Umbilical cord (tissue), 2 donors: ENCODE data around the gene DUSP22. TPM values are rescaled to one million over a fixed set of nuclear protein-coding genes. Genes with fewer than 3 reads are reported as not detected.

ENCODE experiments used
- DNase-seq: peaks from one replicate; pipeline ENCODE4 v3.0.0-alpha.2; 2015; ENCODE audit warnings: low spot score
- total RNA-seq: library from RNA; depleted of rRNA; stranded (reverse); fragments of >200 nt; gene quantifications from one replicate; pipeline ENCODE4 v1.2.3, GENCODE V29; 2014; ENCODE audit warnings: low replicate concordance; ENCODE audit not compliant: insufficient read depth

Gene DUSP22
- total RNA-seq, 1 donor from 2014 or later: 21.2 TPM

DNA sequence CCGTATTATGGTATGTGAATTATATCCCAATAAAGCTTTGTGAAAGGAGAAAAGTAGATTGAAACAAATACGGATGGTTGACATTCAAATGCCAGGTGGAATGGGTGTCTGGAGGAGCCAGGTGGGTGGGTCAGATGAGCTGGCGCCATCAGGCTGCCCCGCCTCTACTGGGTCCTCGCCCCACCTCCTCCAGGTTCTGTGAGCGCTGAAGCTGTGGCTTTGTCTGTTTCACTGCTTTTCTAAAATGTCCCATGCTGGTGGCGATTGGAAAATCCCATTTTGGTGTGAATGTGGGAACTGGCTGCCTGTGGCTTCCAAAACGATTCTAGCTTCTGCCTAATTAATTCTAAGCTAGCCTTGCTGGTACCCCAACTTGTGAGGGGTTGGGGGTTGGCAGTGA lies 16.5 kb downstream of the DUSP22 start:
- DNase-seq: no peak

DNA sequence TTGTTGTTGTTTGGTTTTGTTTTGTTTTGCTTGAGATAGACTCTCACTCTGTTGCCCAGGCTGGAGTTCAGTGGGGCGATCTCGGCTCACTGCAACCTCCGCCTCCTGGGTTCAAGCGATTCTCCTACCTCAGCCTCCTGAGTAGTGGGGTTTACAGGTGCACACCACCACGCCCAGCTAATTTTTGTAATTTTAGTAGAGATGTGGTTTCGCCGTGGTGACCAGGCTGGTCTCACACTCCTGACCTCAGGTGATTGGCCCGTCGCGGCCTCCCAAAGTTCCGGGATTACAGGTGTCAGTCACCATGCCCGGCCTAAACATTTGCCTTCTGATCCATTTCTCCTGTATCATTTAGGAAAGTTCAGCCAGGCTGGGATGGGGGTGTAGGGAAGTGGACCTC lies 17.7 kb downstream of the DUSP22 start:
- no peak for DNase-seq

DNA sequence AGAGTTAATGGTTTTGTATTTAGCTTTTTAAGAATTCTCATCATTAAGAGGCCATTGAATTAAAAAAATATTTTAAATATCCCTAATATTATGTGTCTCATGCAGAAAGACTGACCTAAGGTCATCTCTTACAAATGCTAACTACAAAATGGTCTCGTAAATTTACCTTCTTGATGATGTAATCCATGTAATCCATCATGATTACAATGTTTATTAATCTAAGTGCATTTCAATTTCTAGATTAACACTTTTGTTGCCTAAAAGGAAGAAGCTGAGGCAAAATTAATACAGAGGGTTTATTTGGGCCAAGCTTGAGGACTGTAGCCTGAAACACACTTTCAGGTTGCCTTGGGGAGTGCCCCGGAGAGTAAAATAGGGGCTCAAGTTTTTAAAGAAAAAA lies 18.4 kb downstream of the DUSP22 start:
- no peak for DNase-seq

DNA sequence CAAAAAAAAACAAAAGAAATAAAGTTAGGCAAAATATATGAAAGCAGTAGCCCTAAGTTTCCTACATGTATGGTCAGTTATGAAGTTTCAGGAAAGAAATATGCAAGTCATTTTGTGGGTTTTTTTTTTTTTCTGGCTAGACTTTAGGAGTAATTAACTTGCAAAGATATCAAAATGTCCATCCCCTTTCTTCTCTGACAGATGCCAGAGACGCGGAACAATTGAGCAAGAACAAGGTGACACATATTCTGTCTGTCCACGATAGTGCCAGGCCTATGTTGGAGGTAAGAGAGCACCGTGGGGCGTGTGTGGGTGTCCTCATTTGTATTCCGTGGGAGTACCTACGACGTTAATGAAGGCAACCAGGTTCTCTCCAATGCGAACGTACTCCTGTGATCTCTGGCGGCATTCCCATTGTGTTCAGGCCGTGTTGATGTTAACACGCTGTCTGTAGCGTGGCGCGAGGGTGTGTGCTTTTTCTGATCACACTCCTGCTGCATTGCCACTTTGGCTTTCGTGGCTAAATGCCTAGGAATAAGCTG lies 19.5 kb downstream of the DUSP22 start:
- DNase-seq: no peak

DNA sequence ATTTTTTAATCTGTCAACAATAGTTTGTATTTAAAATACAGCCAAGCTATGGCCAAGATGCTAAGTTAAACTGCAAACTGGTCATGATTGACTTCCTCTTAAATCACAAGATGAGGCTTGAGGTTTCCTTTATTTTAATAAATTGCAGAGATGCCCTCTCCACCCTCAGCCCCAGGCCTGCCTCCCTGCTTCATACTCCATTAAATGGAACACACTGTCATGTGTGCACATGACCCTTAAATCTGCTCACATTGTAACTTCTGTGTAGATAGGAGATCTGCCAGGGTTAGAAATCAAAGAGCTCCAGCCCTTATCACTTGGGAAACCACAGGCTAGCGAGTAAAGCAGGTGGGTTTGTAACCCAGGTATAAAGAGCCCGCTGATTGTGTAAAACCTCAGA lies 20.8 kb downstream of the DUSP22 start:
- no peak for DNase-seq

DNA sequence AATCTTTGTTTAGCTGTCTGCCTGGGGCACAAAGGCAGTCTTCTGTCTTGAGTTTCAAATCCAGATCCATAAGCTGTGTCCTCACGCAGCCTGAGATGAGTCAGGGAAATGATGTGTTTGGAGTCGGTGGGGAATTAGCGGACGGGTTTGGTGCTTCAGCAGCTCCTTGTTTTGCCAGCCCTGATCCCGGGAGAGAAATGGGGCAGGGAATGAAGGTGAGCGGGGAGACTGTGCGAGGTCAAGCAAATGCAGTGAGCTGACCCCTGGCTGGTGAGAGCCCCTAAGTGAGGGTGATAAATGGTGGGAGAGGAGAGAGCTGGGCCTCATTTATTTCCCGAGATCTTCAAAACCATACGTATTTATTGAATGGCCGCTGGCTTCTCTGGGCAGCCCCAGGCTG lies 21.6 kb downstream of the DUSP22 start:
- DNase-seq: no peak

DNA sequence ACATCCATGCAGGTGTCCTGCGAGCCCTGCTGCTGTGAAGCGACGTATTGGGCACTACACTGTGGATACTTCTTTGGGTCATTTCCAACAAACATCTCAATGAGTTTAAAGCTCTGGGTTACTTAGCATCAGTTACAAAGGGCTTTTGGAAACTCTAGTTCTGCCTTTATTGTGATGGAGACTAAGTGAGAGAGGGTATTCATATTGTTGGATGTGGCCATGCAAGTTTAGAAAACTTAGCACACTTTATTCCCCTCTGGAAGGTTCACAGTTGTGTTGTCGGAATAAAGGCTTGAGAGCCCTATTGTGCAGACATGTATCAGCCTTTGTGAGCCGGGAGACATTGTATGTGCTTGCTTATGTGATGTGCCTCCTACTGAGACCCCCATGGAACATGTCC lies 22.1 kb downstream of the DUSP22 start:
- no peak for DNase-seq

DNA sequence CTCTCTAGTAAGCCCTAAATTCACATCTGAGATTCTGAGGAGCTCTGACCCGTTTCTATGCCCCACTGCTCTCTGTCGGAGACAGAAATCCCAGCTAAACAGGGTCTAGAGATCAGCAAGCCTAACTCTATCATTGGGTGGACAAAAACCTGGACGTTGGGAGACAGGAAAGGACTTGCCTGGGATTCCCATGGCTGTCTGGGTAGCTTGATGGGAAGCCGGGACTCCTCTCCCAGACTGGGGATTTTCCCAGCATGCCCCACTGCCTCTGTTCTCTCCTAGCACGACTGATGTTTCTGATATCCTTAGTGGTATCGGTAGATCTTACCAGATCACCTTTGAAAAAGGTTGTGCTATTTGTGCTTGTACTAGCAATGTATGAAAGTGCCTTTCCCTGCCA lies 22.9 kb downstream of the DUSP22 start:
- no peak for DNase-seq

DNA sequence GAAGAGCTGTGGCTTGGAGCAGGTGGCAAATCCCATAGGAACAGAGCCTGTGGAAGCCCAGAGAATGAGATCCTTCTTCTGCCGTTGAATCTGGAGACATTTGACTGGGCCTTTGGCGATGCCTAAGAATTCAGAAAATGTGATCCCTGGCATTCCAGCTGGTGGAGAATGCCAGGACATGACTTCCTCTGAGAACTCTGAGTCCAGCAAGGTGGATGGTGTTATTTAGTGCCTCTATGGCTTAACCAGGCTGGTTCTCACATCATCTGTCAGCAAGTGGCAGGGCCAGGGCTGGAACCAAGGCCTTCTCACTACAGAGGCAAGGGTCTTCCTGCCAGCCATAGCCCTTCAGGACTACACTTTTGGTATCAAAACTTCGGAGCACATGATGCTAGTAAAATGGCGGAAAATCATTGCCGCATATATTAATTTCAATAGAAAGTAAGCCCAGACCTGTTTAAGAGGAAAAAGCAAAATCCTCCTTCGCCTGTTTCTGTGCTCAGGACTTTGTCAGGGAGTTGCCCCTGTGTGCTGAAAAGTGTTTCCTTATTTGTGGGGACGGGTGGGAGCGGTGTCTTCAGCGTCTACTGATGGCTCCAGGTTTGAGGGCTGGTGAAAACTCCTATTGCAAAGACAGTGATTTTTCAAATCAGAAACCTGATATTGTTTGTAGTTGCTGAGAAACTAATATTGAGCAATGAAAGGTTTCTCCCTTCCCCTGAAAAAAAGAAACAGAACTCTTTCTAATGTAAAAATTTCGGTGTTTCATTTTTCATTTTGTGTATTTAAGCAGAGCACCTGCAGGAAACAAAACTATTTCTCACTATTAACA lies 23.9 kb downstream of the DUSP22 start:
- DNase-seq: no peak

DNA sequence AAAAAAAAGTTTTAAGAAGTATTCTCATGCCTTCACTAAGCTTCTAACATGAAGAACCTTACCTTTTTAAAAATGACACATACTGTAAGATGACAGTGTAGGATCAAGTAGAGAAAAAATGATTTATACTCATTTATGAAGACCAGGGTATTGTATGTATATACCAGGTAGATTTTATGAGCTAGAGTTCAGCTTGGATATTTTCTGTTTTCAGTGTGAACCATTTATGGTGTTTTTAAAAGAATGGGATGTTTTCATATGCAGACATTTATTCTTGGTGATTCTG lies 24.4 kb downstream of the DUSP22 start:
- no peak for DNase-seq

DNA sequence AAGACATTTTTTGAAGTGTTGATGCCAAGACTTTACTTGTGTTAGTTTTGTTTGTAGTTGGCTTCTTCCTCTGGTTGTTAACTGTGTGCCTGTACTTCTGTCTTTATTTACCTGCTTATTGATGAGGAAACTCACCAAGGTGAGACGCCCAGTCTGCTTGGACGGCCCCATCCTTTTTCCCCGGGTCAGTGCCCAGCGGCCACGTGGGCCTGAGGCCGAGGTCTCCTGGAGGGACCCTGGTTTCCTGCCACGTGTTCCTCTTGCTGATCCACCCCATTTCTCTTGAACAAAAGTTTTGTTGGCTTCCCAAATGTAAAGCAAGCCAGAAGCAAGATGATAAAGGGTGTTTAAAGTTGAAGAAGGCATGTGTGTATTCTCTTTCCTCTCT lies 24.8 kb downstream of the DUSP22 start:
- DNase-seq: no peak

DNA sequence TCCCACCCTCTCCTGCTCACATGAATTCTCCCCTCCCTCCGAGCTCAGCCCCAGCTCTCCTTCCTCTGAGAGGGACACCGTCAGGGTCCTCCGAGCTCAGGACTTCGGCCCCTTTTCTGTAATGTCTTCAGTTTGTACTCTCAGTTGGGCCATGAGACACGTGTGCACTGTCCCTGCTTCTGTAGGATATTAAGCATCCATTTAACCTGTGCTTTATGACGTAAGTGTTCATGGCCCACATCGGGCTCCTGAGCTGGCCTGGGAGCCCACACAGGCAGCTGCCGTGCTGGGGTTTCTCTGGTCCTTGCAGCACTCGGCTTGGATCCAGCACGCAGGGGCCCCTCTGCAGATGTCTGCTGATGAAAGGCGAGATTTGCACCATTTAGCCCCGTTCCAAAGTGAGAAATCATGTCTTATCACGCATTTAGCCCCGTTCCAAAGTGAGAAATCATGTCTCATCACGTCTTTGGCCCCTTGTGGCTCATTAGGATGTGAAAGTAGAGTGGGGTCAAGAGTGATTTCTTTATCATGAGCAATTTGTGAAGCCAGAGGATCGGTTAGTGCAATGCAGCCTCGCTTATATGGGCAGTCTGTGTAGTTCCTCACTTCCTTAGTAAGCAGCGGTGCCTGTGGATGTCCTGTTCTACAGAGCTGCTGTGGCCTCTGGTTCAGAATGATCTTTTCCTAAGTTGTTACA lies 25.3 kb downstream of the DUSP22 start:
- DNase-seq: no peak

DNA sequence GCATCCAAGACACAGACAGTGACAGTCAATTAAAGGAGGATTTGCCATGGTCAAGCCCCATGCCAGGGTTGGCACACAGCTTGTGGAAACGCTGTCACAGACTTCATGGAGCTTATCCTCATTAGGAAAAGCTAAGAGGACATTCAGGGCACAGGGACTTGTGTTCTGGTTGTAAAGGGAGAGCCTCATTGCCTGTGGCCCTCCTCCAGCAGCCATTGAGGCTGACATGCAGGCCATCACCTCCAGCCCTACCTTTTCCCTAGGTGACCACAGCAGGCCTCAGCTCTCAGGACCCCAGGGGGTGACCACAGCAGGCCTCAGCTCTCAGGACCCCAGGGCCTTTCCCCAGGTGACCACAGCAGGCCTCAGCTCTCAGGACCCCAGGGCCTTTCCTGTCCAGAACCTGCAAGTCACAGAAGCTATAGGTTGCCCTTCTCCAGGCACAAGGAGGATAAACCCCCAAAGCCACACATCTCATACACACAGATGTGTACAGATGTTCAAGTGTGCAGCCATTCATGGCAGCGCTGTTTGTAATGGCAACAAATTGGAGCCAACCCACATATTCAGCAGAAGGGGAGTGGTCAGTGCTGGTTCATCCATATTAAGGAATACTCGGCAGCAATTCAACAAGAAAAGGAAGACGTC lies 26.1 kb downstream of the DUSP22 start:
- no peak for DNase-seq

DNA sequence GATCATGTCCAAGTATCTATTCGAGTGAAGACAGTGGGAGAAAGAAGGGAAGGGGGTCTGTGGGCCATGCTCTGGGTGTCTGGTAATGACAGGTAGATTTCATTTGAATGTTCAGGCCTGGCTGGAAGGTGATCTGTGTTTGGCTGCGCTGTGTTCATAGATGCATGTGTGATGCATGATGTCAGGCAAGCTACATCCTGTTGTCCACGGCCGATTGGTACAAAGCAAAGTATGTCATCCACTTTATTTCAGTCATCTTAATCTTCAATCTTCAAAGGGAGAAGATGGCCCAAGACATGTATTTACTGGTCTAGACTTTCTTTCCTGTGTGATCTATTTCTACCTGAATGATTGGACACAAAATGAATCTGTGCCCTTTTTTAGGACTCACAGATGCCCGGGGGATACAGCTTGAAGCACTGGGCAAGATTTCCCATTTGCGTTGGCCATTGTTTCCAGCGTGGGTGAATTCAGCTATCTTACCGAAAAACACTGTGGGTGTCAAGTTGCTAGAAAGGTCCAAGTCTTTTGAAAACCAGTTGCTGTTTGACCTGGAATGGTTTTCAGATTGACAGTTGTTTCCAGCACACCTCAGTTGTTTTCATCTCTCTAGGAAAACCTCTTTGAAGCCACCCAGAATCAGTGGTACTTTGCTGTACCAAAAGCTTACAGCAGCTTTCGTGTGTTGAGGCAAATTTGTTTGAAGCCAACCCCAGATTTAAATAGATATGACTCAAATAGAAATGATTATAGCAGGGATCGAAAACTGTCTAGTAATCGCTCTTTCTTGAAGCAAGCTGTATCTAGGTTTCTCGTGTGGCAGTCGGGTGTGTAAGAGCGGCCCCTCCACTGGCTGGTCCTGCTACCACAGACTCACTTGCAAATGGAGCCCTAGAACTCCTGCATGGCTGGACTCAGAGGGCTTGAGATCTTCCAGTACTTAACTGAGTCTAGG lies 27.2 kb downstream of the DUSP22 start:
- DNase-seq: no peak

DNA sequence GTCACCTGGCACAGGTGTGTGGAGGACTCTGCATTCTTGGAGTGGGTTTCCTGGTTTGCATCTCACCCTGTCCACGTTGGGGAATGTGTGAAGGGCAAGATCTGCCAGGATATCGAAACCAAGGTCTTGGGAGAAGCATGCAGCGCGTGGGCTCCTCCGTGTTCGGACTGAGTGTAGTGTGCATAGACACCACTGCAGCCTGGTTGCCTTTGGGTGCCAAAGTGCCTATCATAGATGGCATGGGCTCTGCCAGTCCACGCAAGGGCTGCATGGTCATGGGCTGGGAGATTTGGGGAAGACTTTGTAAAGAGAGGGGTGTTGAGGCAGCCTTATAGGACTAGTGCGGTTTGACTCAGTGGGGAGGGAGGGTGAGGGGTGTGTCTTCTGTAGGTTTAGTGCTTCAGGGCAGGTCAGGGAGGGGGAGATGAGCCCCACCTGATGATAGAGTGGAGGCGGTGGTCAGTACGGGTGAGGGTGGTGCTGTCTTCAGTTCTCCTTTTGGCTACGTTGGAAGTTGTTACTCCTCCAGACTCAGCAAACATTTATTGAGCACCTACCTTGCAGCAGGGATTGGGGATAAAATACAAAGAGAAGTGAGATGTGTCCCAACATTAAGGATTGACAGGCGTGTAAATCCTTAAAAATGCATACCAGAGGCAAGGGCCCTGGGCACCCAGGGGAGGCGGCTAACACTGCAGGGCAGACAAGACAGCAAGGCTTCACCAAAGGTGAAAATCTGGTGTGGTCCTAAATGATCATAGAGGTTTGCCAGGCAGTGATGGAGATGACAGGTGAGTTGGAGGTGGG lies 28.3 kb downstream of the DUSP22 start:
- no peak for DNase-seq

DNA sequence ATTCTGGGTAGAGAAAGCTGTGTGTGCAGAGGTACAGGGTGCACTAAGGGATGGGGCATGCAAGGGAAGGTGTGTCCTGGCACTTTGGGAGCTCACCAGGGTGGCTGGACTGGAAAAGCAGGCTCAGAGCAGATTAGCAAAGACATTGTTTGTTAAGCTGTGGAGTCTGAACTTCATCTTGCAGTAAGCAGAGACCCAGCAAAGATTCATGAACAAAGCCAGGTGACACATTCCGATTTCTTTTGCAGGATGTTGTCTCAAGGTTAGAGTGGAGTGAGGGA lies 28.8 kb downstream of the DUSP22 start:
- no peak for DNase-seq

DNA sequence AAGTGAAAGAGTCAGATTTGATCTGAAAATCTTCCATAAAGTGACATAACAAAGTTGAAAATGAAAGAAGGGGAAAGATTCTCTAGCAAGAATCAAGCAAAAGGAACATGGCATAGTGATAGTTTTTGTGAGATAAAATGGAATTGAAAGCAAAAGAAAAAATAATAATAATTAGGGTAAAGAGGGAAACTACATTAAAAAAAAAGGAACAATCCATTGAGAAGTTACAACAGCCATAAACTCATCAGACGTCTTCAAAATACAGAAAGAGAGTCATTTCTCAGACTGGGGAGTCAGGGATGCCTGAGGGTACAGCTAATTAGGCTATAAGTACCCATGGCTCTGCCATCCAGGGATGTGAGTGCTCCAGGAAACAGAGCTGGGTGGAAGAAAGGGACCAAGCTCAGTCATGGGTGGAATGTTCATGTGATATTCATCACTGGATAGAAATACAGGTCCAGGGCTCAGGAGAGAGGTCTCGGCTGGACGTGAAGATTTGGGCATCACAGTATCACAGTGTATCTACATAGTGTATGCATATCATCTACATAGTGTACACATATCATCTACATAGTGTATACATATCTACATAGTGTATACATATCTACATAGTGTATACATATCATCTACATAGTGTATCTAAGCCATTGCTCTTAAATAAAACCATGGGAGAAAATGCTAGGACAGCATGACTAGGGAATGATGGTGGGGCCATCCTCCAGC lies 29.4 kb downstream of the DUSP22 start:
- DNase-seq: no peak

DNA sequence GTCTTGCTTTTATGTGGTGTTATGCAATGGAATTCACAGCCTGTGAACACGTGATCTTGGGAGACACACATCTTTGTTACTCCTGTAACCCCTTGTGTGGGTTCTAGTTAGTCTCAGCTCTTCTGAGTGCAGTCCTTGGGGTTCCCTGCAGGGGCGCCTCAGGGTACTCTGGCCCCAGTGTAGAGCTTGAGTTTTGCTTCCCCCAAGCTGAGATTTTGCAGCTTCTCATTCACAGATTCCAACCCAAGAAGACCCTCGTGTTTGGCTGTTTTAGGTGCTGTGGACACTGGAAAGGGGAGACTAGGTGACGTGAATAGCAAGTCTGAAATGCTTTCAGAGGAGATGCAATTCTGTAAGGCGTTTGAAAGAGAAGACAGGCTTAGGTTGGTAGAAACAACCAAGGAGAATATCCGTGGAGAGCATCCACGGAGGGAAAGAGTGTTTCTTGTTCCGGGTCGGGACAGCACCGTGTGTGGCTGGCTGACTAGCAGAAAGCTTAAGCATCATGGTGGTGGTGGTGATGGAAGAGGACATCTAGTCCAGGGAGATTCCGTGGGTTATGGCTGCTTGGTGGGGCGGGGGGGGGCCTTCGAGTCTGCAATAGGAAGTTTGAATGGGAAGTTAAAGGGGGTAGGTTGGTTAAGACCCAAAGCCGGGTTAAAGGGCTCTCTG lies 30.1 kb downstream of the DUSP22 start:
- DNase-seq: no peak

DNA sequence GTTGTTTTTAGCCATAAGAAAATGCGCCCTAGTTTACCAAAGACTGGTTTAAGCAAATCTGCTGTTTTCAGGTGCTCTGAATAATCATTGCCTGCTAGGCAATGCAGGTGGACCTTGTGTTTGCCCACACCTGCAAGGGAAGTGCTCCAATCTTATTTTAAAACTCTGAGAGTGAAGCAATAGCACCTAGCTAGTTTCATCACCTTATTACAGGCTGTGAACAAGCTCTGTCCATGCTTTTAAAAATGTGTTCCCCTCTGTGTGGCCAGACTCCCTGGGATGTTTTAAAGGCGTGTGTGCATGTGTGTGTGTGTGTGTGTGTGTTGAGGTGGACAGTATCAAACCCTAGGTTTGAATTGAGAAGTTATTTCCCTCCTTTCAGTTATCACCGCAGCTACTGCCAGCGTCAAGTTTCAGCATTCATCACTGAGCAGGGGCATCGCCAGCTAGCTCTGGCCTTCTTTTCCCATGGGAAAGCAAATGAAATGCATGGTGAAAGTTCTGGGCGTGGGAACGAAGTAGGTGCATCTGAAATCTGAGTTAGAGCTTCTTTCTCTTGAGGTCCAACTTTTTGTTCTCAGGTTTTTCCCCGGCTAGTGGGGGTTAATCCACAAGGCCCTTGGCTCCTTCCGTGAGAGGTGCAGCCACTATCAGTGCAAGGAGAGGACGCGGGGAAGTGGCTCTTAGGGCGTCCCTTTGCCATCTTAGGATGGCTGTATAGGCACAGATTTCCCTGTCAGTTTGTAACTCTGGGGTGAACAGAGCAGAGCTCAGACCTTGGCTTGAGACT lies 30.8 kb downstream of the DUSP22 start:
- DNase-seq: no peak
